Prostate gland (tissue), 2 donors: ENCODE measurements around the gene ZNF423. TPM values are rescaled to one million over a fixed set of nuclear protein-coding genes. Genes with fewer than 3 reads are reported as not detected.

Experiments used
- DNase-seq: peaks from one replicate; pipeline ENCODE4 v3.0.0-alpha.2; 2019; ENCODE audit warnings: low spot score
- H3K27ac ChIP-seq, 2 donors: fragments of 200-600 bp; sonication (generic); 2 replicates each; pipeline ENCODE4 v1.5.1; 2017 to 2019
- H3K27me3 ChIP-seq: fragments of 200-600 bp; sonication (generic); replicated peaks from 2 replicates; pipeline ENCODE4 v1.5.1; 2019; ENCODE audit not compliant: insufficient read depth
- H3K36me3 ChIP-seq, 2 donors: fragments of 200-600 bp; sonication (generic); 1 replicate in 1 of 2; 2 replicates in 1 of 2; pipeline versions ENCODE4 v1.5.1 to v1.8.1; 2017 to 2019
- H3K4me1 ChIP-seq: fragments of 200-600 bp; sonication (generic); replicated peaks from 2 replicates; pipeline ENCODE4 v1.5.1; 2019
- H3K4me3 ChIP-seq, 2 donors: fragments of 200-600 bp; sonication (generic); 2 replicates each; pipeline ENCODE4 v1.5.1; 2017 to 2019
- H3K9me3 ChIP-seq: fragments of 200-600 bp; sonication (generic); 2 replicates; pipeline ENCODE4 v1.5.1; 2017
- CTCF ChIP-seq, 4 experiments: fragments of 200-600 bp in 2 of 4; fragments of 450-650 bp in 2 of 4; sonication (generic) in 2 of 4; IDR thresholded peaks; 1 replicate in 3 of 4; 2 replicates in 1 of 4; pipeline ENCODE4 v1.5.1; 2016 to 2019; ENCODE audit warnings: antibody characterized with exemption in 4 of 4, mild to moderate bottlenecking in 2 of 4, moderate library complexity in 2 of 4
- POLR2A ChIP-seq: fragments of 450-650 bp; IDR thresholded peaks from one replicate; pipeline ENCODE4 v1.6.1; 2016; ENCODE audit warnings: antibody characterized with exemption, mild to moderate bottlenecking
- POLR2AphosphoS5 ChIP-seq: sonication (generic); formaldehyde crosslinking; IDR thresholded peaks from one replicate; pipeline ENCODE4 v1.6.1; 2017; ENCODE audit warnings: antibody characterized with exemption
- WGBS: methylation state at CpG from one replicate; pipeline ENCODE4 v1.1.5; 2018; 5-methylcytosine and 5-hydroxymethylcytosine counted together
- intact Hi-C: fragments of 100-400 bp; cut with DNase I; formaldehyde crosslinking; loops from one replicate; pipeline ENCODE4 v1.14.2; 2022
- total RNA-seq, 2 donors: library from RNA; depleted of rRNA; stranded (reverse); fragments of >200 nt; gene quantifications; one replicate each; pipeline ENCODE4 v1.1.0, GENCODE V29; 2016

The ZNF423 gene
- total RNA-seq, 2 donors from 2014 or later, result 6.1 to 22.7 TPM

- Histone ChIP-seq H3K4me3 (no peak overlapping the region), H3K27me3 (no peaks in the 10 kb centered on the region), H3K9me3 (no peaks in the 10 kb centered on the region), H3K27ac (peak overlapping the region; percentile 21 to 53), H3K36me3 (no peaks in the 10 kb centered on the region), H3K4me1 (no peaks in the 10 kb centered on the region)
- DNase-seq, result no peak
- no peak for TF ChIP-seq POLR2AphosphoS5
- no peak for TF ChIP-seq POLR2A
- no peak for TF ChIP-seq CTCF (IDR thresholded peaks at IDR 0.05)
- intact Hi-C loops, result loop anchor here (5.0 kb wide), 1 partner anchor 43 kb away; no protein-coding TSS in a partner anchor
- 44% methylated on average over 7 of the region's 7 CpGs for WGBS
Observed at GRCh38 chr16:49788986-49789385, 66.9 kb downstream of the ZNF423 start.

GRCh38 chr16:49788572-49788971, 67.3 kb downstream of the ZNF423 start:
- intact Hi-C loops, result loop anchor here (5.0 kb wide), 1 partner anchor 44 kb away; no protein-coding TSS in a partner anchor
- H3K4me3 ChIP-seq, result no peak overlapping the region
- H3K27ac ChIP-seq, result peak overlapping the region; percentile 21 to 53
- no peaks in the 10 kb centered on the region for H3K36me3 ChIP-seq
- no peak for DNase-seq
- whole genome bisulfite sequencing, result 59% methylated on average over 3 of the region's 3 CpGs
- H3K27me3 ChIP-seq, result no peaks in the 10 kb centered on the region
- H3K9me3 ChIP-seq, result no peaks in the 10 kb centered on the region
- no peak for TF ChIP-seq CTCF (IDR thresholded peaks at IDR 0.05)
- TF ChIP-seq POLR2A, result no peak
- TF ChIP-seq POLR2AphosphoS5, result no peak
- no peaks in the 10 kb centered on the region for H3K4me1 ChIP-seq

GRCh38 chr16:49786926-49787557, 68.9 kb downstream of the ZNF423 start:
- intact Hi-C loops, result loop anchor here (5.0 kb wide), 1 partner anchor 45 kb away; no protein-coding TSS in a partner anchor
- WGBS, result 72% methylated on average over 12 of the region's 12 CpGs
- no peak for DNase-seq
- no peak for TF ChIP-seq POLR2AphosphoS5
- no peak for TF ChIP-seq CTCF (IDR thresholded peaks at IDR 0.05)
- no peak for TF ChIP-seq POLR2A
- H3K27me3 ChIP-seq, result no peaks in the 10 kb centered on the region
- H3K4me3 ChIP-seq, result no peak overlapping the region
- H3K9me3 ChIP-seq, result no peaks in the 10 kb centered on the region
- no peak overlapping the region for H3K27ac ChIP-seq
- no peaks in the 10 kb centered on the region for H3K36me3 ChIP-seq
- H3K4me1 ChIP-seq, result no peaks in the 10 kb centered on the region

GRCh38 chr16:49785970-49786369, 69.9 kb downstream of the ZNF423 start:
- Histone ChIP-seq H3K9me3 (no peaks in the 10 kb centered on the region), H3K4me1 (no peaks in the 10 kb centered on the region), H3K4me3 (no peak overlapping the region), H3K27me3 (no peaks in the 10 kb centered on the region), H3K27ac (no peak overlapping the region), H3K36me3 (no peaks in the 10 kb centered on the region)
- 97% methylated on average over 11 of the region's 11 CpGs for WGBS
- intact Hi-C loops, result loop anchor here (5.0 kb wide), 1 partner anchor 46 kb away; no protein-coding TSS in a partner anchor
- DNase-seq, result no peak
- TF ChIP-seq POLR2AphosphoS5 (no peak), POLR2A (no peak), CTCF (IDR thresholded peaks at IDR 0.05) (no peak)

- H3K27ac ChIP-seq, result no peak overlapping the region
- H3K9me3 ChIP-seq, result no peaks in the 10 kb centered on the region
- H3K4me3 ChIP-seq, result no peak overlapping the region
- WGBS, result 48% methylated on average over 5 of the region's 5 CpGs
- no peaks in the 10 kb centered on the region for H3K4me1 ChIP-seq
- no peaks in the 10 kb centered on the region for H3K27me3 ChIP-seq
- no peak for TF ChIP-seq POLR2AphosphoS5
- no peak for TF ChIP-seq POLR2A
- TF ChIP-seq CTCF (IDR thresholded peaks at IDR 0.05), result no peak
- no peaks in the 10 kb centered on the region for H3K36me3 ChIP-seq
- intact Hi-C loops, result no loop called here
- no peak for DNase-seq
Observed at GRCh38 chr16:49782405-49782804, 73.5 kb downstream of the ZNF423 start.
